GM23248 (cell line): Measurements from ENCODE around the gene ETDA. TPM values are rescaled to one million over a fixed set of nuclear protein-coding genes. Genes with fewer than 3 reads are reported as not detected.

Experiments
- DNase-seq: peaks from one replicate; pipeline ENCODE4 v3.0.0-alpha.2; 2015
- H2AFZ ChIP-seq: fragments of 200-600 bp; sonication (generic); 2 replicates; pipeline ENCODE4 v1.6.1; 2016; ENCODE audit warnings: antibody characterized with exemption
- H3F3A ChIP-seq: fragments of 200-600 bp; sonication (generic); 2 replicates; pipeline ENCODE4 v1.6.1; 2016; ENCODE audit warnings: mild to moderate bottlenecking, antibody characterized with exemption, mixed run types; ENCODE audit not compliant: insufficient read depth
- H3K27ac ChIP-seq: fragments of 200-600 bp; sonication (generic); 2 replicates; pipeline ENCODE4 v1.5.1; 2016; ENCODE audit warnings: mild to moderate bottlenecking
- H3K27me3 ChIP-seq: fragments of 200-600 bp; sonication (generic); replicated peaks from 2 replicates; pipeline ENCODE4 v1.6.1; 2016; ENCODE audit warnings: mild to moderate bottlenecking; ENCODE audit not compliant: insufficient read depth
- H3K36me3 ChIP-seq: fragments of 200-600 bp; sonication (generic); 2 replicates; pipeline ENCODE4 v1.6.1; 2016; ENCODE audit warnings: low read depth, mild to moderate bottlenecking
- H3K4me1 ChIP-seq: fragments of 200-600 bp; sonication (generic); 2 replicates; pipeline ENCODE4 v1.6.1; 2016; ENCODE audit warnings: mild to moderate bottlenecking; ENCODE audit not compliant: insufficient read depth
- H3K4me2 ChIP-seq: fragments of 200-600 bp; sonication (generic); one replicate; pipeline ENCODE4 v1.6.1; 2016; ENCODE audit warnings: mild to moderate bottlenecking; ENCODE audit not compliant: unreplicated experiment
- H3K4me3 ChIP-seq: fragments of 200-600 bp; sonication (generic); 2 replicates; pipeline ENCODE4 v1.5.1; 2016; ENCODE audit warnings: mild to moderate bottlenecking
- H3K79me2 ChIP-seq: fragments of 200-600 bp; sonication (generic); 2 replicates; pipeline ENCODE4 v1.6.1; 2016; ENCODE audit warnings: mild to moderate bottlenecking; ENCODE audit not compliant: insufficient read depth
- H3K9ac ChIP-seq: fragments of 200-600 bp; sonication (generic); 2 replicates; pipeline ENCODE4 v1.6.1; 2016; ENCODE audit warnings: mild to moderate bottlenecking
- H3K9me2 ChIP-seq: fragments of 200-600 bp; sonication (generic); 2 replicates; pipeline ENCODE4 v1.6.1; 2016; ENCODE audit warnings: mixed run types, mild to moderate bottlenecking, moderate library complexity; ENCODE audit not compliant: insufficient read depth
- H3K9me3 ChIP-seq: fragments of 200-600 bp; sonication (generic); one replicate; pipeline ENCODE4 v1.6.1; 2017; ENCODE audit warnings: low read depth
- H4K20me1 ChIP-seq: fragments of 200-600 bp; sonication (generic); 2 replicates; pipeline ENCODE4 v1.6.0; 2016; ENCODE audit not compliant: insufficient read depth
- EZH2 ChIP-seq: fragments of 200-600 bp; sonication (generic); IDR thresholded peaks from 2 replicates; pipeline ENCODE4 v1.6.1; 2018; ENCODE audit warnings: antibody characterized with exemption, mild to moderate bottlenecking; ENCODE audit not compliant: insufficient read depth, poor library complexity, severe bottlenecking
- EZH2phosphoT487 ChIP-seq: fragments of 200-600 bp; sonication (generic); IDR thresholded peaks from 2 replicates; pipeline ENCODE4 v1.6.1; 2018; ENCODE audit warnings: antibody characterized with exemption, moderate library complexity, mild to moderate bottlenecking, low read depth; ENCODE audit not compliant: insufficient read depth
- WGBS, 2 experiments: methylation state at CpG; one replicate each; pipeline ENCODE4 v1.1.6; 2015 to 2017; ENCODE audit warnings: low lambda C conversion rate in 2 of 2, low coverage in 1 of 2; ENCODE audit errors: missing lambda C conversion rate in 2 of 2; 5-methylcytosine and 5-hydroxymethylcytosine counted together
- in situ Hi-C: fragments of 300-500 bp; cut with MboI; formaldehyde crosslinking; loops from 2 replicates; pipeline ENCODE4 v1.15.0; 2020
- polyA plus RNA-seq: library from polyadenylated mRNA; unstranded; fragments of >200 nt; fragmentation: Nextera tagmentation; extraction: Ambion mirVana; gene quantifications from 2 replicates; pipeline ENCODE4 v1.2.1, GENCODE V29; 2016
- total RNA-seq: library from RNA; depleted of rRNA; stranded (reverse); fragments of >200 nt; shearing (Covaris generic); gene quantifications from 2 replicates; pipeline ENCODE4 v1.2.3, GENCODE V29; 2014; rRNA removed

ETDA gene
- total and polyA plus RNA-seq, 2 experiments from 2014 or later: not detected

- 32 to 35% methylated on average over 8 to 10 of the region's 10 CpGs for WGBS, 2 experiments
- H3K4me3 ChIP-seq: no peak overlapping the region
Measured at GRCh38 chrX:135295944-135296305, 44.1 kb downstream of the ETDA start.

GRCh38 chrX:135302269-135302873 lies 50.5 kb downstream of the ETDA start:
- Histone ChIP-seq H3K27me3 (no peaks in the 10 kb centered on the region), H4K20me1 (no peaks in the 10 kb centered on the region), H3K4me2 (no peak overlapping the region), H3K9me2 (no peaks in the 10 kb centered on the region), H3K27ac (no peak overlapping the region), H3K4me1 (no peaks in the 10 kb centered on the region), H3K9ac (no peak overlapping the region), H3K79me2 (no peaks in the 10 kb centered on the region), H3K9me3 (no peaks in the 10 kb centered on the region), H3K36me3 (no peaks in the 10 kb centered on the region), H3K4me3 (no peak overlapping the region), H2AFZ (no peak overlapping the region), H3F3A (no peaks in the 10 kb centered on the region)
- no peak for DNase-seq
- in situ Hi-C loops: no loop called here
- TF ChIP-seq EZH2: no peak
- no peak for TF ChIP-seq EZH2phosphoT487
- 58 to 73% methylated on average over 5 of the region's 5 CpGs for WGBS, 2 experiments

More at GRCh38 chrX:135295944-135296305, 44.1 kb downstream of the ETDA start:
- no peak overlapping the region for H3K27ac ChIP-seq
- no peaks in the 10 kb centered on the region for H3K36me3 ChIP-seq
- no peaks in the 10 kb centered on the region for H3K79me2 ChIP-seq
- no peaks in the 10 kb centered on the region for H3K9me2 ChIP-seq
- H2AFZ ChIP-seq: no peak overlapping the region
- no peak overlapping the region for H3K4me2 ChIP-seq
- H3K27me3 ChIP-seq: no peaks in the 10 kb centered on the region
- no peaks in the 10 kb centered on the region for H3K9me3 ChIP-seq
- H4K20me1 ChIP-seq: no peaks in the 10 kb centered on the region
- DNase-seq: no peak
- in situ Hi-C loops: no loop called here
- no peaks in the 10 kb centered on the region for H3F3A ChIP-seq
- no peaks in the 10 kb centered on the region for H3K4me1 ChIP-seq
- no peak for TF ChIP-seq EZH2
- no peak for TF ChIP-seq EZH2phosphoT487
- no peak overlapping the region for H3K9ac ChIP-seq

Other genes with a start within 250 kb of the ETDA start
- gene RTL8B, start 229.5 kb upstream of the ETDA start, total RNA-seq: 8.6 and 14.3 TPM in 2 replicates
- gene RTL8B, start 229.5 kb upstream of the ETDA start, polyA plus RNA-seq: 44.6 TPM in 2 replicates
- gene RTL8C, start 219.7 kb upstream of the ETDA start, total RNA-seq: 102 and 141 TPM in 2 replicates
- 486 and 491 TPM in 2 replicates for gene RTL8C, start 219.7 kb upstream of the ETDA start, polyA plus RNA-seq
- 19.3 and 23.0 TPM in 2 replicates for gene RTL8A, start 199.9 kb upstream of the ETDA start, total RNA-seq
- gene RTL8A, start 199.9 kb upstream of the ETDA start, polyA plus RNA-seq: 168 and 179 TPM in 2 replicates
- 0.25 TPM in 1 of 2 replicates, not detected in the other for gene SMIM10L2B, start 153.3 kb upstream of the ETDA start, total RNA-seq
- 0.09 and 0.15 TPM in 2 replicates for gene SMIM10L2B, start 153.3 kb upstream of the ETDA start, polyA plus RNA-seq
- gene ETDB, start 131.5 kb upstream of the ETDA start, total RNA-seq: not detected in 2 replicates
- gene ETDB, start 131.5 kb upstream of the ETDA start, polyA plus RNA-seq: not detected in 2 replicates
- not detected in 2 replicates for gene CT55, start 80.7 kb upstream of the ETDA start, total RNA-seq
- not detected in 2 replicates for gene CT55, start 80.7 kb upstream of the ETDA start, polyA plus RNA-seq
- gene ETDC, start 57.4 kb downstream of the ETDA start, total RNA-seq: not detected in 2 replicates
- gene ETDC, start 57.4 kb downstream of the ETDA start, polyA plus RNA-seq: not detected in 2 replicates
- gene ZNF75D, start 92.0 kb downstream of the ETDA start, total RNA-seq: 3.9 and 5.5 TPM in 2 replicates
- gene ZNF75D, start 92.0 kb downstream of the ETDA start, polyA plus RNA-seq: 2.7 and 3.5 TPM in 2 replicates
- gene ZNF449, start 92.7 kb downstream of the ETDA start, total RNA-seq: 9.6 and 9.8 TPM in 2 replicates
- gene ZNF449, start 92.7 kb downstream of the ETDA start, polyA plus RNA-seq: 6.2 and 6.8 TPM in 2 replicates
- not detected in 2 replicates for gene SMIM10L2A, start 169.9 kb downstream of the ETDA start, total RNA-seq
- not detected in 2 replicates for gene SMIM10L2A, start 169.9 kb downstream of the ETDA start, polyA plus RNA-seq